DOHH2 (cell line): ENCODE measurements around the gene ENKUR.
"Not testable (repeated sequence)": the region's sequence is repeated elsewhere in the genome, so short reads cannot be mapped to it uniquely, and the experiment has no call there.

Experiments used
- H3F3A ChIP-seq: fragments of 200-600 bp; sonication (generic), shearing (Covaris generic); 2 replicates; pipeline ENCODE4 v1.6.0; 2016; ENCODE audit warnings: antibody characterized with exemption, mild to moderate bottlenecking; ENCODE audit not compliant: control insufficient read depth, insufficient read depth
- H3K27ac ChIP-seq: fragments of 200-600 bp; sonication (generic); 2 replicates; pipeline ENCODE4 v1.5.1; 2014; ENCODE audit warnings: low read depth, mild to moderate bottlenecking, low read length, moderate library complexity
- H3K27me3 ChIP-seq: fragments of 200-600 bp; sonication (generic); 2 replicates; pipeline ENCODE4 v1.6.1; 2014; ENCODE audit warnings: mild to moderate bottlenecking, low read length, mixed read lengths; ENCODE audit not compliant: control insufficient read depth
- H3K36me3 ChIP-seq: fragments of 200-600 bp; sonication (generic); 2 replicates; pipeline ENCODE4 v1.6.1; 2014; ENCODE audit warnings: mild to moderate bottlenecking, low read length, moderate library complexity, mixed read lengths; ENCODE audit not compliant: control insufficient read depth
- H3K4me1 ChIP-seq: fragments of 200-600 bp; sonication (generic); 2 replicates; pipeline ENCODE4 v1.6.1; 2014; ENCODE audit warnings: mild to moderate bottlenecking, low read length, mixed read lengths; ENCODE audit not compliant: control insufficient read depth
- H3K4me2 ChIP-seq: fragments of 200-600 bp; sonication (generic); 2 replicates; pipeline ENCODE4 v1.6.0; 2014; ENCODE audit warnings: mild to moderate bottlenecking, low read length, moderate library complexity
- H3K4me3 ChIP-seq: fragments of 200-600 bp; sonication (generic); 2 replicates; pipeline ENCODE4 v1.5.1; 2014; ENCODE audit warnings: mild to moderate bottlenecking, low read length, mixed read lengths
- H3K79me2 ChIP-seq: fragments of 200-600 bp; sonication (generic); 2 replicates; pipeline ENCODE4 v1.6.1; 2014; ENCODE audit warnings: mild to moderate bottlenecking, low read length, mixed read lengths; ENCODE audit not compliant: control insufficient read depth
- H3K9me2 ChIP-seq: fragments of 200-600 bp; sonication (generic); replicated peaks from 2 replicates; pipeline ENCODE4 v1.6.1; 2014; ENCODE audit warnings: mild to moderate bottlenecking, low read length, mixed read lengths; ENCODE audit not compliant: control insufficient read depth
- H3K9me3 ChIP-seq: fragments of 200-600 bp; sonication (generic); 2 replicates; pipeline ENCODE4 v1.6.1; 2014; ENCODE audit warnings: antibody characterized with exemption, low read length, mixed read lengths; ENCODE audit not compliant: control insufficient read depth, insufficient read depth
- H4K20me1 ChIP-seq: fragments of 200-600 bp; sonication (generic); 2 replicates; pipeline ENCODE4 v1.6.0; 2014; ENCODE audit warnings: low read depth, mild to moderate bottlenecking, antibody characterized with exemption, low read length, moderate library complexity; ENCODE audit not compliant: control insufficient read depth, insufficient read depth
- CTCF ChIP-seq: fragments of 200-600 bp; sonication (generic); IDR thresholded peaks from one replicate; pipeline ENCODE4 v1.5.1; 2014; ENCODE audit warnings: antibody characterized with exemption, mild to moderate bottlenecking, low read depth, low read length; ENCODE audit not compliant: poor library complexity, severe bottlenecking
- EZH2phosphoT487 ChIP-seq: fragments of 200-600 bp; sonication (generic); IDR thresholded peaks from 2 replicates; pipeline ENCODE4 v1.6.1; 2017; ENCODE audit warnings: borderline replicate concordance, mild to moderate bottlenecking, antibody characterized with exemption, low read length, moderate library complexity, mixed read lengths

ENKUR gene

GRCh38 chr10:24959382-24959730, 56.6 kb downstream of the ENKUR start:
- Histone ChIP-seq H3K9me2 (no peaks in the 10 kb centered on the region), H3K79me2 (no peaks in the 10 kb centered on the region), H3K27ac (no peak overlapping the region), H3K36me3 (no peaks in the 10 kb centered on the region), H3F3A (no peaks in the 10 kb centered on the region), H3K9me3 (no peaks in the 10 kb centered on the region), H3K4me3 (no peak overlapping the region), H3K27me3 (0 out of 2 replicates have a peak, but pooled peaks cover 5% of the 10 kb centered on the region), H3K4me2 (no peak overlapping the region), H3K4me1 (no peaks in the 10 kb centered on the region), H4K20me1 (no peaks in the 10 kb centered on the region)
- TF ChIP-seq CTCF (no peak), EZH2phosphoT487 (no peak)

GRCh38 chr10:24958721-24959381, 57.1 kb downstream of the ENKUR start:
- Histone ChIP-seq H3K4me2 (no peak overlapping the region), H3K27ac (no peak overlapping the region)

GRCh38 chr10:24958091-24958720, 57.8 kb downstream of the ENKUR start:
- Histone ChIP-seq H3K9me3 (no peaks in the 10 kb centered on the region), H3K79me2 (no peaks in the 10 kb centered on the region), H3K4me1 (no peaks in the 10 kb centered on the region), H3K27me3 (0 out of 2 replicates have a peak, but pooled peaks cover 3% of the 10 kb centered on the region), H4K20me1 (no peaks in the 10 kb centered on the region), H3K36me3 (no peaks in the 10 kb centered on the region), H3F3A (no peaks in the 10 kb centered on the region), H3K27ac (no peak overlapping the region), H3K9me2 (no peaks in the 10 kb centered on the region), H3K4me2 (no peak overlapping the region), H3K4me3 (no peak overlapping the region)
- no peak for TF ChIP-seq CTCF

More at GRCh38 chr10:24958721-24959381, 57.1 kb downstream of the ENKUR start:
- no peaks in the 10 kb centered on the region for H3K36me3 ChIP-seq
- no peak for TF ChIP-seq CTCF
- TF ChIP-seq EZH2phosphoT487, result no peak
- H3K4me3 ChIP-seq, result no peak overlapping the region
- H3K79me2 ChIP-seq, result no peaks in the 10 kb centered on the region
- H3K9me3 ChIP-seq, result no peaks in the 10 kb centered on the region
- no peaks in the 10 kb centered on the region for H3K4me1 ChIP-seq
- 0 out of 2 replicates have a peak, but pooled peaks cover 3% of the 10 kb centered on the region for H3K27me3 ChIP-seq
- no peaks in the 10 kb centered on the region for H3K9me2 ChIP-seq
- H3F3A ChIP-seq, result no peaks in the 10 kb centered on the region
- H4K20me1 ChIP-seq, result no peaks in the 10 kb centered on the region

DNA sequence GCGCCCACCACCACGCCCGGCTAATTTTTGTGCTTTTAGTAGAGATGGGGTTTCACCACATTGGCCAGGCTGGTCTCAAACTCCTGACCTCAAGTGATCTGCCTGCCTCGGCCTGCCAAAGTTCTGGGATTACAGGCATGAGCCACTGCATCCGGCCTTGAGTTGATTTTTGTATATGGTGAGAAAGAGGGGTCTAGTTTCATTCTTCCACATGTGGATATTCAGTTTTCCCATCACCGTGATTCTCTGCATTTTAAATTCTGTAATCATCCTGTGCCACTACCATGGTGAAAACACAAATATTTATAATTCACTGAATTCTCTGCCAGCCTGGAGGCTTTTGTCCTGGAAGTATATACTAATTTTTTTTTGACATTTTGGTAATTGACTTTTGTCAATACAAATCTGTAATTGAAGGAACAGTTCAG, 58.3 kb downstream of the ENKUR start:
- H3K79me2 ChIP-seq, result not testable (repeated sequence)

More for the DNA sequence above, 58.3 kb downstream of the ENKUR start:
- H3K4me2 ChIP-seq, H3F3A ChIP-seq, H3K36me3 ChIP-seq, H4K20me1 ChIP-seq, H3K9me2 ChIP-seq, H3K4me3 ChIP-seq, H3K4me1 ChIP-seq, H3K27me3 ChIP-seq, H3K9me3 ChIP-seq, H3K27ac ChIP-seq: not testable (repeated sequence)
